H9 (cell line): ENCODE results near the gene UBE2D2. TPM values are rescaled to one million over a fixed set of nuclear protein-coding genes. Genes with fewer than 3 reads are reported as not detected.
A peak's percentile ranks its signal among the peaks of the same experiment; 100 is the strongest.

Experiments used
- DNase-seq: peaks from one replicate; pipeline ENCODE4 v3.0.0-alpha.2; 2017
- H2AFZ ChIP-seq: one replicate; pipeline ENCODE4 v1.6.1; 2013; ENCODE audit warnings: mild to moderate bottlenecking, low read length, control low read depth, moderate library complexity
- H2AK5ac ChIP-seq: 2 replicates; pipeline ENCODE4 v1.6.1; 2013; ENCODE audit warnings: low read length, control low read depth, mixed read lengths; ENCODE audit not compliant: insufficient read length
- H2BK120ac ChIP-seq: one replicate; pipeline ENCODE4 v1.6.1; 2013; ENCODE audit warnings: low read depth, mild to moderate bottlenecking, low read length, control low read depth, inconsistent platforms; ENCODE audit not compliant: poor library complexity, severe bottlenecking
- H2BK12ac ChIP-seq: 2 replicates; pipeline ENCODE4 v1.6.1; 2013; ENCODE audit warnings: low read length, control low read depth, mixed read lengths, low read depth; ENCODE audit not compliant: insufficient read length
- H2BK15ac ChIP-seq: 2 replicates; pipeline ENCODE4 v1.6.1; 2013; ENCODE audit warnings: low read depth, low read length, control low read depth
- H2BK20ac ChIP-seq: one replicate; pipeline ENCODE4 v1.6.1; 2013; ENCODE audit warnings: low read depth, mild to moderate bottlenecking, low read length, control low read depth, inconsistent platforms; ENCODE audit not compliant: poor library complexity, severe bottlenecking
- H2BK5ac ChIP-seq: 2 replicates; pipeline ENCODE4 v1.6.1; 2013; ENCODE audit warnings: low read length, control low read depth, mixed read lengths; ENCODE audit not compliant: insufficient read length
- H3K14ac ChIP-seq: 2 replicates; pipeline ENCODE4 v1.6.1; 2013; ENCODE audit warnings: low read length, control low read depth; ENCODE audit not compliant: insufficient read depth
- H3K18ac ChIP-seq: 2 replicates; pipeline ENCODE4 v1.6.1; 2013; ENCODE audit warnings: low read depth, mild to moderate bottlenecking, mixed read lengths, low read length, control low read depth; ENCODE audit not compliant: insufficient read length
- H3K23ac ChIP-seq: 2 replicates; pipeline ENCODE4 v1.6.1; 2013; ENCODE audit warnings: low read length, control low read depth, mixed read lengths, low read depth; ENCODE audit not compliant: insufficient read length
- H3K23me2 ChIP-seq: 2 replicates; pipeline ENCODE4 v1.6.1; 2013; ENCODE audit warnings: low read depth, mild to moderate bottlenecking, mixed read lengths, low read length, control low read depth; ENCODE audit not compliant: insufficient read length, poor library complexity, severe bottlenecking
- H3K27ac ChIP-seq: 2 replicates; pipeline ENCODE4 v1.5.1; 2013; ENCODE audit warnings: low read length, control low read depth, mixed read lengths, low read depth; ENCODE audit not compliant: insufficient read length
- H3K27me3 ChIP-seq: 2 replicates; pipeline ENCODE4 v1.6.1; 2013; ENCODE audit warnings: low read length, control low read depth, inconsistent platforms; ENCODE audit not compliant: insufficient read depth
- H3K4ac ChIP-seq: 2 replicates; pipeline ENCODE4 v1.6.1; 2013; ENCODE audit warnings: low read depth, mild to moderate bottlenecking, control low read depth, inconsistent platforms, low read length, moderate library complexity
- H3K4me1 ChIP-seq: 2 replicates; pipeline ENCODE4 v1.6.1; 2013; ENCODE audit warnings: low read length, control low read depth, inconsistent platforms; ENCODE audit not compliant: insufficient read depth
- H3K4me2 ChIP-seq: 2 replicates; pipeline ENCODE4 v1.6.1; 2013; ENCODE audit warnings: low read length, control low read depth, mixed read lengths; ENCODE audit not compliant: insufficient read length, insufficient read depth
- H3K56ac ChIP-seq: 2 replicates; pipeline ENCODE4 v1.6.1; 2013; ENCODE audit warnings: low read depth, mild to moderate bottlenecking, mixed read lengths, low read length, control low read depth; ENCODE audit not compliant: insufficient read length
- H3K79me1 ChIP-seq: 2 replicates; pipeline ENCODE4 v1.6.1; 2013; ENCODE audit warnings: low read depth, mild to moderate bottlenecking, moderate library complexity, low read length, control low read depth, inconsistent platforms; ENCODE audit not compliant: insufficient read depth, poor library complexity, severe bottlenecking
- H3K79me2 ChIP-seq: 2 replicates; pipeline ENCODE4 v1.6.1; 2013; ENCODE audit warnings: low read length, control low read depth, inconsistent platforms; ENCODE audit not compliant: insufficient read depth
- H3K9ac ChIP-seq: 2 replicates; pipeline ENCODE4 v1.6.1; 2013; ENCODE audit warnings: low read length, control low read depth, mixed read lengths; ENCODE audit not compliant: insufficient read length; ENCODE audit errors: extremely low read depth
- H3K9me3 ChIP-seq: one replicate; pipeline ENCODE4 v1.6.1; 2013; ENCODE audit warnings: low read depth, low read length, inconsistent platforms; ENCODE audit not compliant: control insufficient read depth
- H3T11ph ChIP-seq: one replicate; pipeline ENCODE4 v1.6.1; 2013; ENCODE audit warnings: mild to moderate bottlenecking, low read length, control low read depth, inconsistent platforms
- H4K20me1 ChIP-seq: one replicate; pipeline ENCODE4 v1.6.1; 2013; ENCODE audit not compliant: control insufficient read depth, insufficient read length, insufficient read depth
- H4K5ac ChIP-seq: 2 replicates; pipeline ENCODE4 v1.6.1; 2013; ENCODE audit warnings: low read depth, mild to moderate bottlenecking, mixed read lengths, low read length, control low read depth; ENCODE audit not compliant: insufficient read length
- H4K8ac ChIP-seq: replicated peaks from 2 replicates; pipeline ENCODE4 v1.6.1; 2013; ENCODE audit warnings: low read length, control low read depth, mixed read lengths, low read depth; ENCODE audit not compliant: insufficient read length
- H4K91ac ChIP-seq: 2 replicates; pipeline ENCODE4 v1.6.1; 2013; ENCODE audit warnings: low read depth, mild to moderate bottlenecking, moderate library complexity, mixed read lengths, low read length, control low read depth; ENCODE audit not compliant: insufficient read length
- H3K27ac Mint-ChIP-seq, 3 experiments: 2 replicates in 2 of 3; 3 replicates in 1 of 3; pipeline ENCODE4 v1.8.0; 2020 to 2021; ENCODE audit warnings: mixed read lengths in 3 of 3, mild to moderate bottlenecking in 1 of 3, moderate library complexity in 1 of 3
- H3K27me3 Mint-ChIP-seq: 2 replicates; pipeline ENCODE4 v1.8.0; 2021; ENCODE audit warnings: low read depth, mild to moderate bottlenecking, moderate library complexity, mixed read lengths
- H3K36me3 Mint-ChIP-seq, 3 experiments: 2 replicates in 2 of 3; 3 replicates in 1 of 3; pipeline ENCODE4 v1.8.0; 2020 to 2021; ENCODE audit warnings: low read depth in 3 of 3, mixed read lengths in 3 of 3; ENCODE audit not compliant: insufficient read depth in 1 of 3
- H3K4me1 Mint-ChIP-seq, 2 experiments: 2 replicates each; pipeline ENCODE4 v1.8.0; 2020; ENCODE audit warnings: mixed read lengths in 2 of 2
- H3K4me3 Mint-ChIP-seq, 2 experiments: 2 replicates in 1 of 2; 3 replicates in 1 of 2; pipeline ENCODE4 v1.8.0; 2020 to 2021; ENCODE audit warnings: mild to moderate bottlenecking in 2 of 2, mixed read lengths in 2 of 2, moderate library complexity in 1 of 2
- H3K9me3 Mint-ChIP-seq, 2 experiments: 2 replicates in 1 of 2; 3 replicates in 1 of 2; pipeline ENCODE4 v1.8.0; 2020; ENCODE audit warnings: mild to moderate bottlenecking in 2 of 2, mixed read lengths in 2 of 2, moderate library complexity in 1 of 2
- WGBS: extraction: QIAGEN DNeasy Blood & Tissue Kit; methylation state at CpG from one replicate; pipeline ENCODE4 v1.1.7; 2013; ENCODE audit warnings: missing lambda C conversion rate, low lambda C conversion rate, mixed read lengths; ENCODE audit not compliant: insufficient read length; ENCODE audit errors: extremely low coverage; 5-methylcytosine and 5-hydroxymethylcytosine counted together
- total RNA-seq: library from RNA; stranded (reverse); gene quantifications from 2 replicates; pipeline ENCODE4 v1.2.1, GENCODE V29; 2021
- TF ChIP-seq, protein P1 (sequence below): fragments of 200-600 bp; sonication (generic); conservative IDR thresholded peaks from 3 replicates; pipeline ENCODE4 v1.8.0; 2021; ENCODE audit warnings: antibody characterized with exemption, mild to moderate bottlenecking

Gene UBE2D2
- total RNA-seq, 1 experiment from 2014 or later = 236 TPM

DNA sequence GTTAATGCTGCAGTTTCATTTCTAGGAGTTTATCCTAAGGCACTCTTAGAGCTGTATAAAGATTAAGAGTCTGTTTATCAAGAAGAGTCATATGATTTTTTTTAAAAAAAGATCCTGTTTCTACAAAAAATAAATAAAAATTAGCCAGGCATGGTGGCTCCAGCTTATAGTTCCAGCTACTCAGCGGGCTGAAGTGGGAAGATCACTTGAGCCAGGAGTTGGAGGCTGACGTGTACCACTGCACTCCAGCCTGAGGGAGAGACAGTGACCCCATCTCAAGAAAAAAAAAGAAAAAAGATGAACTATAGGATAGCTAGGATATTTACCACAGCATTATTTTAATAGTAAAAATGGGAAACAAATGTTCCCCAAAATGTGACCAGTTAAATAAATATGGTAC, 3.3 kb upstream of the UBE2D2 start:
- no peaks in the 10 kb centered on the region; the same call in 1 of the 2 replicates for H3K27me3 Mint-ChIP-seq
- Histone ChIP-seq H3K9ac (no peak overlapping the region), H3K4ac (no peak overlapping the region), H3K27ac (no peak overlapping the region), H3K27me3 (no peaks in the 10 kb centered on the region), H2AFZ (no peak overlapping the region), H4K91ac (no peak overlapping the region), H3K14ac (no peak overlapping the region), H2BK20ac (no peak overlapping the region), H3K23ac (no peak overlapping the region), H3K9me3 (no peaks in the 10 kb centered on the region), H4K5ac (no peak overlapping the region), H3K4me2 (no peak overlapping the region), H2BK12ac (no peak overlapping the region), H2BK15ac (no peak overlapping the region), H3K56ac (no peak overlapping the region), H3K4me1 (no peaks in the 10 kb centered on the region), H3T11ph (no peak overlapping the region), H3K23me2 (no peaks in the 10 kb centered on the region), H3K79me2 (peaks cover 6% of the 10 kb centered on the region; the same call in 1 of the 2 replicates), H3K79me1 (no peaks in the 10 kb centered on the region), H2BK5ac (no peak overlapping the region), H4K8ac (no peak overlapping the region), H2AK5ac (no peak overlapping the region), H4K20me1 (no peaks in the 10 kb centered on the region), H2BK120ac (no peak overlapping the region), H3K18ac (no peak overlapping the region)
- peaks cover 6 to 11% of the 10 kb centered on the region in 2 experiments for H3K4me1 Mint-ChIP-seq
- H3K4me3 Mint-ChIP-seq = no peak overlapping the region
- peaks cover 5 to 7% (median 6%) of the 10 kb centered on the region in 3 experiments for H3K36me3 Mint-ChIP-seq
- no peaks in the 10 kb centered on the region for H3K9me3 Mint-ChIP-seq
- peak overlapping the region in 1 of 3 experiments; percentile 55; a peak in 1 of 7 replicates for H3K27ac Mint-ChIP-seq
- WGBS = no CpG with 5 or more reads among the region's 2 CpGs
- no peak for DNase-seq
- TF ChIP-seq, protein P1, sequence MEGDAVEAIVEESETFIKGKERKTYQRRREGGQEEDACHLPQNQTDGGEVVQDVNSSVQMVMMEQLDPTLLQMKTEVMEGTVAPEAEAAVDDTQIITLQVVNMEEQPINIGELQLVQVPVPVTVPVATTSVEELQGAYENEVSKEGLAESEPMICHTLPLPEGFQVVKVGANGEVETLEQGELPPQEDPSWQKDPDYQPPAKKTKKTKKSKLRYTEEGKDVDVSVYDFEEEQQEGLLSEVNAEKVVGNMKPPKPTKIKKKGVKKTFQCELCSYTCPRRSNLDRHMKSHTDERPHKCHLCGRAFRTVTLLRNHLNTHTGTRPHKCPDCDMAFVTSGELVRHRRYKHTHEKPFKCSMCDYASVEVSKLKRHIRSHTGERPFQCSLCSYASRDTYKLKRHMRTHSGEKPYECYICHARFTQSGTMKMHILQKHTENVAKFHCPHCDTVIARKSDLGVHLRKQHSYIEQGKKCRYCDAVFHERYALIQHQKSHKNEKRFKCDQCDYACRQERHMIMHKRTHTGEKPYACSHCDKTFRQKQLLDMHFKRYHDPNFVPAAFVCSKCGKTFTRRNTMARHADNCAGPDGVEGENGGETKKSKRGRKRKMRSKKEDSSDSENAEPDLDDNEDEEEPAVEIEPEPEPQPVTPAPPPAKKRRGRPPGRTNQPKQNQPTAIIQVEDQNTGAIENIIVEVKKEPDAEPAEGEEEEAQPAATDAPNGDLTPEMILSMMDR = no peak
